Uterus (tissue), 2 donors: ENCODE measurements around the gene CDR2L.

ENCODE experiments used
- CTCF ChIP-seq, 4 experiments: fragments of 200-600 bp in 2 of 4; fragments of 450-650 bp in 2 of 4; sonication (generic) in 2 of 4; IDR thresholded peaks; one replicate each; pipeline ENCODE4 v1.5.1; 2016 to 2019; ENCODE audit warnings: antibody characterized with exemption in 4 of 4, mild to moderate bottlenecking in 2 of 4, moderate library complexity in 1 of 4
- POLR2A ChIP-seq, 2 donors: fragments of 450-650 bp; IDR thresholded peaks; one replicate each; pipeline ENCODE4 v1.6.1; 2016; ENCODE audit warnings: antibody characterized with exemption in 2 of 2, mild to moderate bottlenecking in 1 of 2, moderate library complexity in 1 of 2

- TF ChIP-seq CTCF (IDR thresholded peaks at IDR 0.05) (no peak), POLR2A (IDR thresholded peaks at IDR 0.05) (no peak)
Observed at GRCh38 chr17:75009139-75009724, 21.8 kb downstream of the CDR2L start.
